Stimulated activated CD8-positive, alpha-beta memory T cell treated with anti-CD3 and anti-CD28 coated beads, Interleukin-15, amount 100 ng/mL, for 1 hour (primary cell): ENCODE data around the gene SKI.
A peak's percentile ranks its signal among the peaks of the same experiment; 100 is the strongest.

ENCODE experiments used
- DNase-seq: peaks from one replicate; pipeline ENCODE4 v3.0.0-alpha.2; 2020; ENCODE audit warnings: low read depth

SKI gene

DNA sequence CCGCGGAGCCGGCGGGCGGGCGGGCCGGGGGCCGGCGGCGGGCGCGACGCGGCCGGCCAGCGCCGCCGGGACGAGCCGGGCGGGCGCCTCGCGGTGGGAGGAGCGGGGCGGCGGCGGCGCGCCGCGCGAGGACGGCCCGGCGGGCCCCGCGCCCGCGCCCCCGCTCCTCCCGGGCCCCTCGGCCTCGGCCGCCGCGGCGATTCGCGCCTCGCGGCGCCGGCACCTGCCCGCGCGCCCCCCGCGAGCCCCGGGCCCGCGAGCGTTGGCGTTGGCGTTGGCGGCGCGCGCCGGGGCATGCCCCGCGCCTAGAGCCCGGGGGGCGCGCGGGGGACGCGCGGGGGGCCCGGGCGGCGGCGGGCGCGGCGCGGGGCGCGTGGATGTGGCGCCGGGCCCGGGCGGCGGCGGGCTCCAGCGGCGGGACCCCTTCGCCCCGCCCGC is at the start of gene SKI:
Gene SKI (plus strand): TSS at position 163 of the 438 bp plus-strand sequence. CDS start 448 bp downstream, outside the sequence.
- DNase-seq, result no peak

DNA sequence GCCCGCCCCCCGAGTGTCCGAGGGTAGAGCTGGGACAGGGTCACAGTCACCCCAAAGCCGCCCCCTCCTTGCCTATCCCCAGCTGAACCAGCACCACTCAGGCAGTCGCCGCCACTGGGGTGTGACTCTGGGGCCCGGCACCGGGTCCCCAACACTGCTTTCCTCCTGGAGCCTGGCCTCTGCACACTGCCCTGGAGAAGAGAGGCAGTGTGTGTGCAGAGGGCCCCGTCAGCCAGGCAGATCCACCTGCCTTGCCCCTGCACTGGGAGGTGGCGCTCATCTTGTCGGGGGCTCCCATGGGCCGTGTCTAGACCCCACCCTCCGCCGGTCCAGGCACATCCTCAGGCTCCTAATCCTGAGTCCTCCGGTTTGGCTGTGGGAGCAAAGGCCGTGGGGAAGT is 49.2 kb upstream of the SKI start:
- DNase-seq, result no peak

DNA sequence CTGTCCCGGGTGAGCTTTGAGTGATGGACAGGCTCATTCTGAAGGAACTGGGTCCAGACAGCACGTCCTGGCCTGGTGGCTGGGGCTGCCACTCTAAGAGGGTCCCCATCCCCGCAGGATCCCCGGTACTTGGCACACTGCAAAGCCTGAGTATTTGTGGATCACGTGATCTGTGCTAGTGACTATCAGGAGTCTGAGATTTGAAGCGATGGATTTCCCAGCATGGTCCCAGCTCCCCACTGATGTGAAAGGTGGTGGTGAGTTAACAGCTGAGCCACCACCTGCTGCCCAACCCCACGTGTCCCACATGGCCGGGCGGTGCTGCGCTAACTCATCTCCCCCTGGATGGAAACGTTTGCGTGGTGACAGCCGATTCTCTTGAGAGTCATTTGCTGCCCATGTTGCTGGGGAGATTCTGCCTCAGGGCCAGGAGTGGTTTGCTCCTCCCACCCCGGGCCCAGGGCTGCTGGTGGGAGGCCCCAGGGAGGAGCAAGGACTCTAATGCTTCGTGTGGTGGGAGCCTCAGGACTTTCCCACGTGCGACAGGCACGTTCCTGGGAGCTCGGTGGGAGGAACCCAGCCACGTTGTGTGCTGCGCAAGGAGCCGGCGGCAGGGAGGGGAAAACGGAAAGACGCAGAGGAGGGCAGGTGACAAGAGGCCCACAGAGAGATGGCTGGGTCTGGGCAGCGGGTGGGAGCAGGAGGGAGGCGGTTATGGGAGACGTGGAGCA is 48.7 kb upstream of the SKI start:
- no peak for DNase-seq

DNA sequence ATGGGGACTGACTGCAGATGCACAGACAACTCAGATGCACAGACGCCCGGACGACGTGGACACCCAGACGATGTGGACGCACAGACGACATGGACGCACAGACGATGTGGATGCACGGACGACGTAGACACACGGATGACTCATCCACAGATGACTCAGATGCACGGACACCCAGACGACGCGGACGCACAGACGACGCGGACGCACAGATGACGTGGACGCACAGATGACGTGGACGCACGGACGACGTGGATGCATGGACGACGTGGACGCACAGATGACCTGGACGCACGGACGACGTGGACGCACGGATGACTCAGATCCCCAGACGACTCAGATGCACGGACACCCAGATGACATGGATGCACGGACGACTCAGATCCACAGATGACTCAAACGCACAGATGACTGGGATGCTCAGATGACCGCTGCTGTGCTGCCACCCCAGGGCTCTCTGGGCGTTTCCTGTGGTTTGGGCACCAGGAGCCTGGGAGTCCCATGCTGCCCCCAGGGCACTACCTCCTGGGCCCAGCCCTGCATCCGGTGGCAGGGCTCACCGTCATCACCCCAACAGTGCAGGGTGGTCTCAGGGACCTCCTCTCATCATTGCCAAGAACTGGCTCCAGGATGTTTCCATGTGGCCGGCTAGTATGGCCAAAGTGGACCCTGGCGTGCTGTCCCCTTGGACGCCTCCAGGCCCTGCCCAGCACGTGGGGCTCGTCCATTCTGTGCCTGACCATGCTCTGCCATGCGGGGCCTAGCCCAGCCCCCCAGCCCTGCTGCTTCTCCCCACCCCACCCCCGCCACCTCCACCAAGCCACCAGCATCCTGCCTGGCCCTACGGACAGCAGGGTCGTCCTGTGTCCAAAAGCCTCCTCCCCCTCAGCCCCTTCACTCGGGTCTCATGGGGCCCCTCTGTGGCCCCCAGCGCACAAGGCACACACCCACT is 47.5 kb upstream of the SKI start:
- DNase-seq, result no peak

DNA sequence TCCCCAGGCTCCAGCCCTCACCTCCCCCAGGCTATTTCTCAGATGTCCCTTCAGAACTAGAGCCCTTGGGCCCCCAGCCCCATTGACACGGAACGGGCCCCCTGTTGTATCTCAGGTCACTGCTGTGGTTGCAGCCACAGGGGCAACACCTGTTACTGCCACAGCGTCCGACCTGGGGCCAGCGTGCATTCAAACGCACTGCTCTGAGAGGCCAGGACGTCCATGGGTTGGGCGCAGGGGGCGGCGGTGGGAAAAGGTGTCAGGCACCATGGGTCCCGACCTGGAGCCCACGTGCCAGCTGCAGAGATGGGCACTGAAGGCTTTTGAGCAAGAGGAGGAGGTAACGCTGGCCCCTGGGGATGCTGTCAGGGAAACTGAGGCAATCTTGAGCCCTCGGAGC is 46.8 kb upstream of the SKI start:
- no peak for DNase-seq

DNA sequence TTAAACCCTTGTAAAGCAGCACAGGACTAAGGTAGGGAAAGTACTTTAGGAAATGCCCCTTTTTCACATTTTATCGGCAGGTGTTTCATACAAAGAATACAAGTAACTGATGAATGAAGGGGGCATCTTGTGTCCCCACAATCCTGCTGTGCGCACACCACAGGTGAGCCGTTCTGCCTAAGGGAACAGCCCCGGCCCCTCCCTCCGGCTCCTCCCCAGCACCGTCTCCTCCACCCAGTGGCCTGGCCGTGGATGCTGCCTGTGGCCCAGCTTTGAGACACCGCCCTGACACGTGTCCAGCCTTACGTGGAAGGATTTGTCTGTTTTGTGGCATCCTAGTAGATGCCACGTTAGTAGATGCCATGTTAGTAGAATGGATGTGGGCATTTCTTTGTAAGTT is 46.4 kb upstream of the SKI start:
- DNase-seq, result no peak

DNA sequence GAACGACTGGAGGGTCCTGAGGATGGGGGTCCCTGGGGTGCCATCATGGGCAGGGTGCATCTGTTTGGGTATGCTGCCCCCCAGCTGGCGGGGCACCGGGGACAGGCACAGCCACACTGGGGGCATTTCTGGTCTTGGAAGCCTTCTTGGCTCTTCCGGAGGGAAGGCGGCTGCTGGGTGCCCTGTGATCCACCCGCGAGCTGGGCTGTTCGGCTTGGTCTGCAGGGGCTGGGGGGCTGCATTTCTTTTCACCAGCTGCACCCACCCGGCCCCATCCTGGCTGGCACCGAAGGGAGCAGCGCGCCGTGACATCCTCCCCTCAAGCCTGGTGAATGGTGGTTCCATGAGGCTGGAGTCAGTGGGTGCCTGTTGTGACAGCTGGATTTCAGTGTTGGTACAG is 45.7 kb upstream of the SKI start:
- no peak for DNase-seq

DNA sequence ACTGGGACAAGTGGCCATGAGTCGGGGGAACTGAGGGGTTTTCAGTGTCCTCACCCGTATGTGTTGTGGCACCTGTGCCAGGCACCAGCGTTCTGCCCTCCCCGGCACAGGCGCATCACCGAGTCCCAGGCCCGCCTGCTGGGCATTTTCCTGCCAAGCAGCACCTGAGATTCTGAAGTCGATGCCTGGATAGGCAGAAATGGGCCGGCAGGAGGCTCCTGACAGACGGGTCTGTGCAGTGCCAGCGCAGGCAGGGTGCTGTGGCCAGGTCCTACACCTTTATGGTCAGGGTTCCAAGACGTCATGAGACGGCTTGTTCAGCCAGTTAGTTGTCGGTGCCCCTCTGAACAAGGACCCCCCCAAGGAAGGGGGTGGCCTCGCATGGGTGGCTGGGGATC is 44.2 kb upstream of the SKI start:
- DNase-seq, result no peak

DNA sequence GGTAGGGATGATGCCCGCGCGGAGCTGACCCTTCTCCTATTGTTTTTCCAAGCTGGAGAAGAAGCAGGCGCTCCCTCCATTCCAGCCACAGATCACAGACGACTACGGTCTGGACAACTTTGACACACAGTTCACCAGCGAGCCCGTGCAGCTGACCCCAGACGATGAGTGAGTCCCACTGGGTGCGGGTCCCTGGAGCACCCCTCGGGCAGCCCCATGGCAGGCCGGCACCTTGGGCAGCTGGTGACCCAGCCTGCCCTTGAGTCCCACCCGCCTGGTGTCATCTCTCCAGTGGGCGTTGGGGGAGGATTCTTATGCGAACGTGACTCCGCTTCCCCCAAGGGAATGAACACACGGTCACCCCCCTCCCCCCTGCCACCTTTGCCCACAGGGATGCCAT is 43.6 kb upstream of the SKI start:
- no peak for DNase-seq

DNA sequence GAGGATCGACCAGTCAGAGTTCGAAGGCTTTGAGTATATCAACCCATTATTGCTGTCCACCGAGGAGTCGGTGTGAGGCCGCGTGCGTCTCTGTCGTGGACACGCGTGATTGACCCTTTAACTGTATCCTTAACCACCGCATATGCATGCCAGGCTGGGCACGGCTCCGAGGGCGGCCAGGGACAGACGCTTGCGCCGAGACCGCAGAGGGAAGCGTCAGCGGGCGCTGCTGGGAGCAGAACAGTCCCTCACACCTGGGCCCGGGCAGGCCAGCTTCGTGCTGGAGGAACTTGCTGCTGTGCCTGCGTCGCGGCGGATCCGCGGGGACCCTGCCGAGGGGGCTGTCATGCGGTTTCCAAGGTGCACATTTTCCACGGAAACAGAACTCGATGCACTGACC is 43.2 kb upstream of the SKI start:
- DNase-seq, result no peak

DNA sequence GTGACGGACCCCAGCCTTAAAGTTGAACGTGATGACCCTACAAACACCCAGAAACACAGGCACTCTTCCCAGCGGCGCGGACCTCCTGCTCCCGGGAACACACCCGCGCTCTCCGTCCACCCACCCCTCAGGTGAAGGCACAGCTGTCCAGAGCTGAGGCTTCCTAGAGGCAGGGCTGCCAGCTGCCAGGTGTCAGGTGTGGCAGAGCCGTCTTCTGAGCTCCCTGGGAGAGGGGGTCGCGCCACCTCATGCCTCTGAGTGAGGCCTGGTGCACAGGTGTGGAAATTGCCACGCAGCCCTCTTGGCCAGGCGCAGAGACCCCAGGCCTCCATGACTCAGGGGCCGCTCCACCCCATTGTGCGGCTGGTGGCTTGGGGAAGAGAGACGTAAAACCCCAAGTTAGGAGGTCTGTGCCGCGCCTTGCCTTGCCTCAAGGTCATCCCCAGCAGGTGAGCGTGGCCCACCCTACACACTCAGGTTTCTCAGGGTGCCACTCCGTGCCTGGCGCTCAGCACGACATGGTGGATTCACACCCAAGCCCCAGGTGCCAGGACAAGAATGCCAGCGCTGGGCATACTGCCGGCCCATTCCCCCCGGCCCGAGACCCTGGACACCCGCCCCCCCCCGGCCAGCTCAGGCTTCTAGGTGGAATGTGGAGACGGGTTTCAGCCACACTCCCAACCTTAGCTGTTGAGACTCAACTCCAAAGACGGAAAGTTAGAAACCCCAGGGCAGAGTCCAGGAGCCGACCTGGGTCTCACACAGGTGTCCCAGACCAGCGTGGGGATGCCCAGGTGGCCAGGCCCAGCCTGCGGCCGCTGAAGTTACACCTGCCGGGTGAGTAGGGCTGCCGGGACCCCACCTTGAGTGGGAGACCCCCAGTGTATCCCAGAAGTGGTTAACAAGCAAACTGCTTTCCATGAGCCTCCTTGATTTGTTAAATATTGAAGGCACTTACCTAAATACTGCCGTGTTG is 42.0 kb upstream of the SKI start:
- DNase-seq, result no peak

DNA sequence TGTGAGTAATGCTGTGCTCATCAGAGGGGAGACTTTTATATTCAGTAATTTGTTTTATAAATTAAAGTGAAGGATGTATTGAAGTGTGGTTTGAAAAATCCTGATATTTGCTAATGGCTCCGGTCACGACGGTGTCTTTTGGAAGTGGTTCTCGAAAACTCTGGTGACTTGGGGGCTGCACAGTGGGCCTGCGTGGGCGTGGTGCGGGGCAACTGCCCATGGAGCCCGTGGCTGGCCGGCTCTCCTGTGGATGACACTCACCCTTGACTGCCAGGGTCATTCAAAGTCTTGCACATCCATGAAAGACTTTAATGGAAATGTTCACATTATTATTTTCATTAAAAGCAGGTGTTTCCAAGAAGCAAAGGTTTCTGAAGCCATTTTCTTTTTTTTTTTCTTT is 41.2 kb upstream of the SKI start:
- DNase-seq, result no peak

DNA sequence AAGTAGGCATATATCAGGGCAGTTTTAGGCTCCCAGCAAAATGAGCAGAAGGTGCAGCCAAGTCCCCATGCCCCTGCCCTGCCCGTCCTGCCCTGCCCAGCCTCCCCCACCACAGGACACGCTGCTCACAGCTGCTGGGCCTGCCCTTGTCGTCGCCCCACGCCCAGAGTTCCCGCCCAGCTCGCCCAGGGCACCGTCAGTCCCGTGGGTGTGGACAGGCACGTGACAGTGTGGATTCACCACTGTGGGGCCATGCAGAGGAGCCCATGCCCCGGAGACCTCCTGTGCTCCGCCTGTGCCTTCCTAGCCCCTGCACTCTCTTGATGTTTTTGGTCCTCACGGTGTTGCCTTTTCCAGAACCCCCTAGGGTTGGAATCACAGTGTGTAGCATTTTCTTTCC is 40.5 kb upstream of the SKI start:
- DNase-seq, result no peak

DNA sequence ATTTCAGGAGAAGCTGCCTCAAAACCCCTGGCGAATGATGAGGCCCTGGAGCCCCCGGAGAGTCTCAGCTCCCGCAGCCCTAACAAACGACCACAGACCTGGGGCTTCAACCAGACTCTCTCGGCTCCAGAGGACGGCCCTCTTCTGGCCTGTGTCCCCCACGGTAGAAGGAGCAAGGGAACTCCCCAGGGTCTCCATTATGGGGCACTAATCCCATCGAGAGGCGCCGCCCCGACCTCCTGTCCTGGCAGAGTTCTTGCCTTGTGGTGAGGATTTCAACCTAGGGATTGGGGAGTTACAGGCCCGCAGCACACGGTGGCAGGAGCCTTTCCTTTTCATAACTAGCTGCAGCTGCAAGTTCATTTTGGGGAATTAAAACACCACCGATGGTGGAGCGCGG is 39.8 kb upstream of the SKI start:
- DNase-seq, result no peak

DNA sequence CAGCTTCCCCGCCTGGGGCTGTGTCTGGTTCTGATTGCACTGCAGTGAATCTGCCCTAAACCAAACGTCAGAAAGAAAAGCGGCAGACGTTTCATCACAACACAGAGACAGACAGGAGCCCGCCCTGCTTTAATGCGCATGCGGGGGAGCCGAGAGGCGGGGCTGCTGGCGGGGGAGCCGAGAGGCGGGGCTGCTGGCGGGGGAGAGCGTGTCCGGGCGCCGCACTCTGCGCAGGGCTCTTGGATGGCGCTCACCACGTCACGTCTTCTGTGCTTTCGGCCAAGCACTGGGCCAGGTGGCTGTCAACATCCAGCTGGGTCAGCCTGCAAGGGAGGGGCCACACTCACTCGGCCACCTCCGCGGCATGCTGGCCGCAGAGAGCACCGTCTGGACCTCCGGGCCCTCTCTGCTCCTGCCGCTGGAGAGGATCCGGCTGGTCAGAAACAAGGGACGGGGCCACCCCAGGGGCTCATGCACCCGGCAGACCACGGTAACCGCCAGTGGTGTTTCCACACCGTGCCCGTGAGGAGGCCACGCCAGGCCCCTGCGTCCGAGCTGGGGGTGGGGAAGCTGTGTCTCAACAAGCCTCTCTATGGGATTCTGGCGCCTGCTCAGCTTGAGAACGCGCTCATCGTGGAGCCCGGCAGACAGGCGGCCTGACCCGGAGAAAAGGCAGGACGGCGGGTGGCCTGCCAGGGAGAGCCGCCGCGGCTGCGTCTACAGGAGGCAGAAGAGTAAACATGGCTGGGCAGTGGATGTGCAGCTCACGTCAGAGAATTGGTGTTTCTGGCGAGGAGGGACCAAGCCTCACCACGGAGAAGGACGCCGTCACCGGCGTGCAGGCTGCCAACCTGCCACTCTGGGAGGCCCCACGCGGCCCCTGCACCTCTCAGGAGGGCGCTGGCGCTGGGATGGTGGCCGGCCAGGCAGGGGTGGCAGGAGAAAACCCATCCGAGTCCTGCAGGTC is 38.4 kb upstream of the SKI start:
- peak; percentile 75 for DNase-seq

DNA sequence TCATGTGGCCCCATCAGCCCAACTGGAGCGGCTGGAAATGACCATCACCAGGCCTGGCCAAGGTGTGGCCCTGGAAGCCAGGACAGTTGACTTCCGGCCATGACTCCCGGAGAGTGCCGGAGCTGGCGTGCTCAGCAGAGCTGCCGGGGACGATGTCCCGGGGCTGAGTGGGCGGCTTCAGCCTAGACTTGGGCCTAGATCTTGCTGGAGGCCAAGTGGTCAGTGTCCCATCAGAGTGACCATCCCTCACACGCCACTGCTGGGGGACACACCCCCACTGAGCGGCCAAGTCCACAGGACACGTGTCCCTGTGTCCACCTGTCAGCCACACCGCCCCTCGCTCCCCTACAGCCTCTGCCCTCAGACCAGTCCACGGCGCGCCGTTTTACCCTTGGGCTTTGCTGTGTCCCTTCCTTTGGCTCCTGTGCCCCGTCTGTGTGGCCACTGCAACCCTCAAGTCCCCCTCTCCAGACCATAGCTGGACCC is 37.6 kb upstream of the SKI start:
- DNase-seq, result no peak

DNA sequence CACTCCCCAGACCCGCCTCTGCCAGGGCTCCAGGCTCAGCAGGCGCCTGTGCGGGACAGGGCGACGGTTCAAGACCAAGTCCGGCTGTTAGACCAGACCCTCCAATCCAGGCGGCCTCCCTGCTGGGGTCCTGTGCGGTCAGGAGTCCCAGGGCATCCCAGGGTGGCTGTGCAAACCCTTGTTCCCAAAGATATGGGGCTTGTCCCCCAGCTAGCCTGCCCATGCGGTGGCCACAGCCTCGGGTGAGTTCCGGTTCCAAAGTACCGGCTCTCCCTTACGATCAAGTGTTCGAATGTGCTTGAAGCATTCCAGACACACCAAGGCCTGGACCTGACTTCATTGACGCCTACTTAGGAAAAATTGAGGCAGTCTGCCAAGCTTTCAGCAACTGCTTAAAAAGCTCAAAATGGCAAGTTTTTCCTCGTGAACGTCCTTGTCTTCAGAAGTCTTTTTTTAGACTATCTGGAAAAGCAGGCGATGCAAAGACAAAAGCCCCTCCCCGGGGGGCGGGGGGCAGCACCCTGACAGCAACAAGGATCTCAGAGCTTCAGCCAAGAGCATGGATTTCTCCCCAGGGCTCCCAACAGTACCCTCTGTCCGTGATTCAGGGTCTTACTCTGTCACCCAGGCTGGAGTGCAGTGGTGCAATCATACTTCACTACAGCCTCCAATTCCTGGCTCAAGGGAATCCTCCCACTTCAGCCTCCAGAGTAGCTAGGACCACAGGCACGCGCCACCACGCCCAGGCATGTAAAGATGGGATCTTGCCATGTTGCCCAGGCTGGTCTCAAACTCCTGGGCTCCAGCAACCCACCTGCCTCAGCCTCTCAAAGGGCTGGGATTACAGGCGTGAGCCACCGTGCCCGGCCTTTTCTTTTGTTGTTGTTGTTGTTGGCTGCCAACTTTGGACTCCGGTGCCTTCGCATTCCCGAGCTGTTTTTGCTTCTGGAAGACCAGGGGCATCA is 35.8 kb upstream of the SKI start:
- no peak for DNase-seq

DNA sequence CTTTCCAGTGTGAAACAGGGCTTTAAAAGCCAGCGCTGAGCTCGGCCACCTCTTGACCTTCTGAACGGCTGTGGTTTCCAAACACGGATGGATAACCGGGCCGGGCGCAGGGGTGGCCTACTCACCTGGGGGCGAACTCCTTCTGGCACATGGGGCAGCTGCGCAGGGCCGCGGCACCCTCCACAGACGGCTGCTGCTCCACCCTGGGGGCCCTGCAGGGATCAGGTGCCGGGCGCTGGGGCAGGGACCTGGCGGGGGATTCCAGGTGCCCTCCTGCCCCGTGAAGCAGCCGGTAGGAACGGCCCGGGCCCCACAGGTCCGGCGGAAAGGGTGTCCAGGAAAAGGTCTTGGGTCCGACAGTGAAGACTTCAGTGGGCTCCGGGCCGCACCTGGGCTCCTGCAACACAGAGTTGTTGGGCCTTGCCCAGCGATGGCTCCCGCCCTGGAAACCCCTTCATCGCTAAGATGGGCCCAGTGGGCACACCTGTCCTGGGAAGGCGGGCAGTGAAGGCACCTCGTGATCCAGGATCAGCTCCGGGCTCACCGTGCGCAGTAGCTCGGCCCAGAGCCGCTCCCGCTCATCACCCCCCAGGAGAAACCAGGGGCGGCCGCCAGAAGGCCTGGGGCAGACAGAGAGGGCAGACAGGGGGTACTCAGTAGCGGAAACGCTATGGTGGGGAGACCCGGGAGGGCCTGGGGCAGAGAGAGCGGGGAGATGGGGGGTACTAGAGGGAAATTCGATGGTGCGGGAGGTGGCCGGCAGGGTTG is 34.4 kb upstream of the SKI start:
- no peak for DNase-seq
